Upper lobe of left lung (tissue), 6 donors: ENCODE data around the gene GABBR2. TPM values are rescaled to one million over a fixed set of nuclear protein-coding genes. Genes with fewer than 3 reads are reported as not detected.

ENCODE experiments used
- ATAC-seq, 2 donors: fragments of 200-7000 bp; cut with Tn5 transposase; one replicate each; pipeline ENCODE4 v1.9.1; 2022; ENCODE audit warnings: mild to moderate bottlenecking in 2 of 2, moderate library complexity in 2 of 2; ENCODE audit not compliant: low FRiP score in 2 of 2
- DNase-seq, 2 donors: peaks; one replicate each; pipeline ENCODE4 v3.0.0-alpha.2; 2019 to 2020
- H3K27ac ChIP-seq, 4 donors: fragments of 200-600 bp; sonication (generic); one replicate each; pipeline ENCODE4 v1.5.1; 2016 to 2019
- H3K27me3 ChIP-seq, 4 donors: fragments of 200-600 bp; sonication (generic); one replicate each; pipeline ENCODE4 v1.5.1; 2017 to 2019
- H3K36me3 ChIP-seq, 4 donors: fragments of 200-600 bp; sonication (generic); one replicate each; pipeline ENCODE4 v1.5.1; 2016 to 2019
- H3K4me1 ChIP-seq, 4 donors: fragments of 200-600 bp; sonication (generic); one replicate each; pipeline ENCODE4 v1.5.1; 2018 to 2019
- H3K4me3 ChIP-seq, 4 donors: fragments of 200-600 bp; sonication (generic); one replicate each; pipeline ENCODE4 v1.5.1; 2017 to 2019; ENCODE audit warnings: mild to moderate bottlenecking in 2 of 4, moderate library complexity in 1 of 4
- H3K9me3 ChIP-seq, 4 donors: fragments of 200-600 bp; sonication (generic); one replicate each; pipeline ENCODE4 v1.5.1; 2018 to 2019
- CTCF ChIP-seq, 6 experiments: fragments of 450-650 bp in 4 of 6; fragments of 200-600 bp in 2 of 6; sonication (generic) in 2 of 6; IDR thresholded peaks; one replicate each; pipeline ENCODE4 v1.5.1; 2016 to 2019; ENCODE audit warnings: antibody characterized with exemption in 6 of 6
- EP300 ChIP-seq, 4 donors: sonication (generic); formaldehyde crosslinking; IDR thresholded peaks; one replicate each; pipeline ENCODE4 v1.5.1; 2017; ENCODE audit warnings: antibody characterized with exemption in 4 of 4, control low read depth in 2 of 4
- POLR2A ChIP-seq, 4 donors: fragments of 450-650 bp; IDR thresholded peaks; one replicate each; pipeline ENCODE4 v1.5.1; 2016 to 2017; ENCODE audit warnings: antibody characterized with exemption in 4 of 4, mild to moderate bottlenecking in 2 of 4
- POLR2AphosphoS5 ChIP-seq, 2 donors: sonication (generic); formaldehyde crosslinking; IDR thresholded peaks; one replicate each; pipeline ENCODE4 v1.5.1; 2017; ENCODE audit warnings: antibody characterized with exemption in 2 of 2
- WGBS, 2 donors: methylation state at CpG; one replicate each; pipeline ENCODE4 v1.1.5; 2017 to 2018; 5-methylcytosine and 5-hydroxymethylcytosine counted together
- total RNA-seq, 6 donors: library from RNA; depleted of rRNA in 4 of 6; stranded (reverse); fragments of >200 nt in 4 of 6; gene quantifications; one replicate each; pipeline versions ENCODE4 v1.1.0 to v1.2.1, GENCODE V29; 2016 to 2021
- donor health status: DM: no; HTN: no; CAD: no; lungs with moderate emphysema.
- donor health status: DM: no; HTN: yes; CAD: no; lungs with severe emphysema.

Gene GABBR2
- total RNA-seq, 6 donors from 2014 or later = 0.15 to 1.00 (median 0.81) TPM; not detected in 1

DNA sequence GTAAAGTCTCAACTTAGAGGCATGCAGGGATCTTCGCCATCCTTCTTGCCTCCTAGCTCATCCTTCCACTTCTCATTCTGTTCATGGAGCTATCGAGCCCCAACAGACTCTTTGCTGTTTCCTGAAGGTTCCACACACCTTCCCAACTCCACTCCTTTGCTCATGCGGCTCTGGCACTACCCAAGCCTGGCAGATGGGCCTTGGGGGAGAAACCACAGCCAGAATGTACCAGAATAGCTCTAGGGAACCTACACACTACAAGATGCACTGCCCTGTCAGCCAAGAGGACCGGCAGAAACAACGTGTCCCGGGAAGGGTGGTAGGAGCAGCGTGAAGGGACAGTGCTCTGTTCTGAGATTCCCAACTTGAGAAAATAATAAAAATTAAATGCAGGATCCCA is 178.9 kb downstream of the GABBR2 start:
- ATAC-seq = no peak
- Histone ChIP-seq H3K27ac (no peak overlapping the region), H3K4me1 (no peaks in the 10 kb centered on the region), H3K27me3 (no peaks in the 10 kb centered on the region), H3K36me3 (no peaks in the 10 kb centered on the region), H3K9me3 (no peaks in the 10 kb centered on the region), H3K4me3 (no peak overlapping the region)
- DNase-seq = no peak
- WGBS, 2 donors = 89 to 95% methylated on average over 7 of the region's 7 CpGs
- TF ChIP-seq CTCF (IDR thresholded peaks at IDR 0.05) = no peak
- TF ChIP-seq POLR2A (IDR thresholded peaks at IDR 0.05) = no peak
- no peak for TF ChIP-seq POLR2AphosphoS5 (IDR thresholded peaks at IDR 0.05)
- TF ChIP-seq EP300 (IDR thresholded peaks at IDR 0.05) = no peak

DNA sequence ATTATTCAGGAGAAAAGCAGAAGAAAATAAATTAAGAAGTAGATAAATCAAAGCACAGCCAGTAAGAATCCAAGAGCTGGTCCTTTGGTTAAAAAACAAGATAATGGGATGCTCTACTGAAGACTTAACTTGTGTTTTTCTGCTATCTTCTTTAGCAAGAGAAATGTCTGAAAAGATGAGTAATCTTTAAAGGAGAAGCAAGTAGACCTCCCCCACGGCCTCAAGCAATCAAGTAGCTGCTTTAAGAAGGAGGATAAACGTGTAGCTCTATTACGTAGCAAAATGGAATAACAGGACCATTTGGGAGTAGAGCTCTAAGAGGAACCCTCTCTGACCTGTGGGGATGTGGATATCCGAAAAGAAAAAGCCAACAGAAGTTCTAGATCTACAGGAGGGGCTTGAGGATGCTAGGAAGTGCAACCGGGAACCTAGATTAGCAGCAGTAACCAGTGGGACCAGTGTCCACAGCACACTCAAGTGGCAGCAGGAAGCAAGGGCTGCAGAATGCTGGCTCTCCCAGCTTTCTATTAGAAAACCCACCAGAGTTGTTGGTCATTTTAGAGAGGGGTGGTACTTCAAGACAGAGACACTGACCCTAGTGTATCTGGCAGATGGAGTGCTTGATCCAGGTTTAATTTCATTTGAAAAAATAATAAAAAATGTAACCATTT is 185.4 kb downstream of the GABBR2 start:
- no peaks in the 10 kb centered on the region for H3K36me3 ChIP-seq
- no peak overlapping the region for H3K4me3 ChIP-seq
- H3K9me3 ChIP-seq = no peaks in the 10 kb centered on the region
- H3K4me1 ChIP-seq = no peaks in the 10 kb centered on the region
- DNase-seq (no peak), ATAC-seq (no peak)
- no peak for TF ChIP-seq POLR2AphosphoS5 (IDR thresholded peaks at IDR 0.05)
- TF ChIP-seq EP300 (IDR thresholded peaks at IDR 0.05) = no peak
- TF ChIP-seq POLR2A (IDR thresholded peaks at IDR 0.05) = no peak
- no peak for TF ChIP-seq CTCF (IDR thresholded peaks at IDR 0.05)
- H3K27me3 ChIP-seq = no peaks in the 10 kb centered on the region
- H3K27ac ChIP-seq = no peak overlapping the region
- WGBS, 2 donors = 49 to 55% methylated on average over 5 of the region's 5 CpGs

DNA sequence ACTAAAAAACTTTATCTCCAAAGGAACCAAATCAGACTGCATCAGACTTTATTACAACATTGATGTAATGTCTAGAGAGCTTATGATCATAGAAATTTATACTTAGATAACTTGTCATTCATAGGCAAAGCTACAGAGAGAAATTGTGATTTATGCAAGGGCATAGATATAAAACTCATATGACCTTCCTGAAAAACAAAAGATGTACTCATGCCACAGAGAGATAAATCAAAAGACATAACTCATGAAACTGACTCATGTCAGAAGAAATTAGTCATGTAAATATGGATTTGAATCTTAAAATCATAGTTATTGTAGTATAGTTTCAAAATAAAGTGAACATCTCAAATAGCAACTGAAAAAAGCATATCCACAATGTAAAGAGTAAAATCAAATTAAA is 186.2 kb downstream of the GABBR2 start:
- Histone ChIP-seq H3K4me3 (no peak overlapping the region), H3K9me3 (no peaks in the 10 kb centered on the region), H3K4me1 (no peaks in the 10 kb centered on the region), H3K27ac (no peak overlapping the region), H3K27me3 (no peaks in the 10 kb centered on the region), H3K36me3 (no peaks in the 10 kb centered on the region)
- DNase-seq (no peak), ATAC-seq (no peak)
- TF ChIP-seq CTCF (IDR thresholded peaks at IDR 0.05) (no peak), POLR2AphosphoS5 (IDR thresholded peaks at IDR 0.05) (no peak), EP300 (IDR thresholded peaks at IDR 0.05) (no peak), POLR2A (IDR thresholded peaks at IDR 0.05) (no peak)

DNA sequence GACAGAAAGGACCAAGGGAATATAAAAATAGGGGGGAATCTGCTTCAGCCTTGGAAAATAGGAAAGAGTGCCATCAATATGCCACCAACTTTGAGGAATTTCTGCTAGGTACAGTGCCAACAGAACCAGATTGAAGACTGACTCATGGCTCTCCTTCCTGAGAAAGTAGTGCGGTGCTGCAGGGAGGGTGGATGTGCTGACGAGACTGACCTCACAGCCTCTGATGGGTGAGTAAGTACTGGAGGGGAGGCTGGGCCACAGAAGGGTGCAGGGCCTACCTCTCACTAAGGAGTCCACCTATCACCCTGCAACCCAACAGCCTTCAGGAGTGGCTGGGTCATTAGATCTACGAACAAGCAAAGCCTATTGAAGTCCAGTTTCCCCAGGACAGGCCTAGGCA is 187.6 kb downstream of the GABBR2 start:
- H3K9me3 ChIP-seq = no peaks in the 10 kb centered on the region
- H3K4me1 ChIP-seq = no peaks in the 10 kb centered on the region
- H3K4me3 ChIP-seq = no peak overlapping the region
- WGBS, 2 donors = 92 to 94% methylated on average over 2 to 3 of the region's 3 CpGs
- no peak for TF ChIP-seq POLR2A (IDR thresholded peaks at IDR 0.05)
- TF ChIP-seq POLR2AphosphoS5 (IDR thresholded peaks at IDR 0.05) = no peak
- TF ChIP-seq CTCF (IDR thresholded peaks at IDR 0.05) = no peak
- TF ChIP-seq EP300 (IDR thresholded peaks at IDR 0.05) = no peak
- H3K27ac ChIP-seq = no peak overlapping the region
- DNase-seq (no peak), ATAC-seq (no peak)
- no peaks in the 10 kb centered on the region for H3K36me3 ChIP-seq
- H3K27me3 ChIP-seq = no peaks in the 10 kb centered on the region
